NCI-H146 treated with DMSO at 0.1 percent for 48 hours (cell line): Measurements from ENCODE around the gene STK32C.
"Not testable (repeated sequence)": the region's sequence is repeated elsewhere in the genome, so short reads cannot be mapped to it uniquely, and the experiment has no call there.

Experiments used
- DNase-seq: peaks from one replicate; lab custom pipeline; 2025; ENCODE audit not compliant: unreplicated experiment; lab: John Stamatoyannopoulos, UW

The STK32C gene

GRCh38 chr10:132170561-132171361 lies 137.0 kb downstream of the STK32C start:
- DNase-seq = no peak

- DNase-seq = no peak
Observed at GRCh38 chr10:132169766-132170560, 137.8 kb downstream of the STK32C start.

- no peak for DNase-seq
Observed at GRCh38 chr10:132169031-132169765, 138.6 kb downstream of the STK32C start.

DNA sequence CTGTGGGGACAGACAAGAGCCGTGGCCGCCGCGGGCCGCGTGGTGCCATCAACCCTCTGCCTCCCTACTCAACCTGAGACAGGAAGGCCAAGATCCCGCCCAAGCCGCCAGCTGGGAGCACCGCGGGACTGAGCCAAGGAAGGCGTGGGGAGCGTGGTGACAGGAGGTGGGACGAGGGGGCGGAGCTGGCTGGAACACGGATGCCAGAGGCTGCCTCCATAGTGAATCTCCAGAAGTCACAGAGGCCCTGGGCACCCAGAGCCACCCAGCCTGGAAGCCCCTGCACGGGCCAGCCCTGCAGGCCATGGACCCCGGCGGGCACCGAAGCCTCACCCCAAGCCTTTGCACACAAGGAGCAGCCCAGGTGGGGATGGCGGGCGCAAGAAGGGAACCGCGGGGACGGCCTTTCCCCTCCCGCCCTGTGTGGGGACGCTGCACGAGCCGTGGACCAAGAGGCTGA lies 139.1 kb downstream of the STK32C start:
- no peak for DNase-seq

GRCh38 chr10:132167976-132168375 lies 139.8 kb downstream of the STK32C start:
- no peak for DNase-seq

DNA sequence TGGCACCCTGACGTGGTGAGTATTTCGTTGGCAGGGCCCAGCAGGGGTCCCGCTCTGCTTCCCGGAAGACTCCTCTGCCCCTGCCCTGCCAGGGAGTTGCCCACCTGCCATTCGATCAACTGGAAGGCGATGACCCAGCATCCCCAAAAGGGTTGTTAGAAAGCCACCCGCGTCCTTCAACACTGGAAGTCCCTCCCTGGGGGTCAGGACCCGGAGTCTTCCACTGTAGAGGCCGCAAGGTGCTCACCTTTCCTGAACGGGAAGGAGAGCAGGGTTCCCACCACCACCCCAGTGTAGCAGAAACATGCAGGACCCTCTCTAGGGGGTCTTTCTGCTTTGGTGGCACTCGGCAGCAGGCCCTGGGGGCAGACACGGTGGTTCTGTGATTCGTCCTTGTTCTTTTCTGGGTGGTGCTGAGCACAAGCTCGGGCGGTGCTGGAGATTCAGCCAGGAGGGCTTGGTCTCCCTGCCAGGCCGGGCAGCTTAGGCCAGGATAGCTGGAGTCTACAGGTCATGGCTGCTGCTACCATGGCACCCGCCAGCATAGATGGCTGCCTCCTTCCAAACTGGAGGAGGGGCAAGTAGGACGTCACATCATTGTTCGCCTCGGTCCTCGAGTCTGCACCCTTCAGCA lies 140.6 kb downstream of the STK32C start:
- no peak for DNase-seq

DNA sequence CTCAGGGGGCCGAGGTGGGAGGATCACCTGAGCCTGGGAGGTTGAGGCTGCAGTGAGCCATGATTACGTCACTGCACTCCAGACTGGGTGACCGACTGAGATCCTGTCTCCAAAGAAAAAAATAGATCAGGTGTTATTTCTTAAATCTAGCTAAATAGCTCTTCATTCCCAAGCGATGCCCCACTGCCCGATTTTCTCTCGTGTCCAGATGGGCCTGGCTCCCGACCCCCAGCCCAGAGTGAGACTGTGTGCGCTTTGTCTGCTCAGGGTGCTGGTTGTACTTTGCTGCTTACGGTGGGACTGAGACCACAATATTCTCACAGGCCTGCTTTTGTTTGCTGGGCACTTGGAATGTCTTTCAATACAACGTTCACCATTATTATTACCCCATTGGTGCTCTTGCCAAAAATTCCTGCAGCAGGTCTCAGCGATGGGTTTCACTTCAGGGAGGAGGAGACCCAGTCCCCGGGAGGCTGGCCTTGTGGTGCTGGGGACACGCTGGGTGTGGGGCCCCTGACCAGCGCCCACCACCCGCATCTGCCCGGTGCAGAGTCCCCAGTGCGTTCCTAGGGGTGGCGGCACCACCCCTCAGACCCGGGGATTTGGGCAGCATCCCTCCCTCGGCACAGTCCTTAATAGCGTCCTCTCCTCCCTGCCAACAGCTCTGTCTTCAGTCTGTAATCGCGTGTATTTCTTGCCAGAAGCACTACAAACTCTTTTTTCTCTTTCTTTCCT lies 141.4 kb downstream of the STK32C start:
- no peak for DNase-seq

DNA sequence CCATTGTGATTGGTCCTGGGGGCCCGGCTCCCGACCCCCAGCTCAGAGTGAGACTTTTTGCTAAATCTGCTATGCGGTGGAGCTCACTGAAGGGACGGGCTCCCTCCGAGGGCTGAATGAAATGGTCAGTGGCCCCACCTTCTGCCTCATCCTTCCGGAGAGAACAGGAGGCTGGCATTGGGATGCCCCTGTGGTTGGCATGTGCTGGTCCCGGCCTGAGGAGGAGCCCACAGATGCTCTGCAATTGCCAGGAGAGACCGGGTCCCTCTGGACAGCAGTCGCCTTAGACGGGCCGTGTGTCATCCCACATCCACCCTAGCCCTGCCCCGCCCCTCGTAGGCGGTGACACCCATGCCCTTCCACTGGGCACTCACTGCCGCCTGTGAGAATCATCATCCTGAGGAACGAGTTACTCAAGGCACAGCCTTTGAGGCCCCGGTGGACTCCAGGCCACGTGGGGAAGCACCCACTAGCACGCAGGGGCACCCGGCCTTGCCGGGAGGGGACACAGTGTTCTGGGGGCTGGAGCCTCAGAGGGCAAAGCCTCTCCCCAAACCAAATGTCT lies 142.3 kb downstream of the STK32C start:
- DNase-seq = no peak

DNA sequence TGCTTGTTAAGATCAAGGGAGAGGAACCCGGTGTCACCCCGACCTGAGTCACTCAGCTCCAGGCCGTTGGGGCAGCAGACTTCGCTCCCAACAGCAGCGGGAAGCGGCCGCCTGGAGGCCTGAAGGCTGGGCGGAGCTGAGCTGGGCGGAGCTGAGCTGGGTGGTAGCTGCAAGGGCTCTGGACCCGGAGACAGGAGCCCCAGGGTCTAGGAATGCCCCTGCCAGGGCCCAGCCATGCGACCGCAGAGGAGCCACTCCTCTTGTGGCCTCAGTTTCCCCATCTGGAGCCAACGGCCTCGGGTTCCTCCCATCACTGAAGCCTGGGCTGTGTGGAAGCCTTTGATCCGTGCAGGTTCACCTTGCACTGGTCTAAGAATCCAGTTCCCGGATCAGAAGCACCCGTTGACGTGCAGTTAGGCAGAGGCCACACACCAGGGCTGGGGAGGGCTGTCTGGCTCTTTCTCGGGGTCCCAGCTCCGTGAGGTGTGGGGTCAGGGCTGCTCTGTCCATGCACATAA lies 142.9 kb downstream of the STK32C start:
- DNase-seq = no peak

DNA sequence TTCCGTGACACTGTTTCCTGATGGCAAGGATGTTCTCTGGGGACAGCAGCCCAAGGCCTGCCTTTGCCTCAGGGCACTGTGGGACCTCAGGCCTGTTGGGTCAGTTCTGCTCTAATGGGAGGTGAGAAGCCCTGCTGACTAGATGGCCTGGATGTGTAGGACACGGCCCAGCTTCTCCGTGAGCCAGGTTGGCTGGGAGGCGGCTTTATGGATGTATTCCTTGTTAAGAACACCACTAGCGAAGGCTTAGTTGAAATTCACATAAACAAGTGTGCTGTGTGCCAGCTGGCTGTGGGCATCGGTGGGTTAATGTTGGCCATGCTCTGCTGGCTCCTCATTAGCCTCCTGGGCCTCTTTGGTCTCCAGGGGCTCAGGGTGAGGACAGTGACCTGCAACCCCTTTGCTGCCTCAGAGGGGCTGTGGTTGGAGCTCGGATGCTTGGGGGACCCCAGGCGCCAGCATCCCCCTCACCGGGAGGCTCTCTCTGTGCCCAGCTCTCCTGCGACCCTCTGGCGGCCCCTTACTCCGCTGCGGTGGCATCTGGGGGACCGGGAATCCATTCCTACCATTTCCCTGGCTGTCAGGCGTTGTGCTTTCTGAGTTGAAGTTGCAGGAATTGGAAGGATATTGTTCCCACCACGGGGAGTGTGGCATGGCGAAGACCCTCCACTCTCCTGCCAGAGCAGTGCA lies 143.8 kb downstream of the STK32C start:
- DNase-seq = no peak

- peak; percentile 91 for DNase-seq
Observed at GRCh38 chr10:132163278-132163765, 144.4 kb downstream of the STK32C start.

GRCh38 chr10:132162590-132163277 lies 145.0 kb downstream of the STK32C start:
- DNase-seq = no peak

DNA sequence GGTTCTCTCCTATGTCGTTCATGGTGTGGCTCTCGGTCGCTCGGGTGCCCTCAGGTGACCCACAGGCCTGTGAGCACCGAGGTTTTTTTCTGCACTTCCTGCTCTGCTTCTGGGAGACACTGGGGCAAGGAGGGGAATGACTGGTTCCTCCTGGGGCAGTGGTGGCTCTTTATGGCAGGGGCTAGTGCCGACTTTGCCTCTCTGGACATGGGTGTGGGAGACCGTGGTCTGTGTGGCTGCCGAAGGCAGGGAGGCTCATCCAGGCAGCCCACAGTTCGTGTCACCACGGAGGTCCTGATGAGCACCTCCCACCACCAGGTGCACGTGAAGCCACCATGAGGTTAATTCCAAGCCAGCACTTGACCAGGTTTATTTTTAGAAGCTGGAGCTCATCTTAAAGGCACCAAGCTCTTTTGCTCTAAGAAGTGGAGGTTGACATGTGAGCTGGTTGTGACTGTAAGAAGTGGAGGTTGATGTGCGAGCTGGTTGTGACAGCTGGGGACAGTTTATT lies 145.7 kb downstream of the STK32C start:
- DNase-seq = no peak

DNA sequence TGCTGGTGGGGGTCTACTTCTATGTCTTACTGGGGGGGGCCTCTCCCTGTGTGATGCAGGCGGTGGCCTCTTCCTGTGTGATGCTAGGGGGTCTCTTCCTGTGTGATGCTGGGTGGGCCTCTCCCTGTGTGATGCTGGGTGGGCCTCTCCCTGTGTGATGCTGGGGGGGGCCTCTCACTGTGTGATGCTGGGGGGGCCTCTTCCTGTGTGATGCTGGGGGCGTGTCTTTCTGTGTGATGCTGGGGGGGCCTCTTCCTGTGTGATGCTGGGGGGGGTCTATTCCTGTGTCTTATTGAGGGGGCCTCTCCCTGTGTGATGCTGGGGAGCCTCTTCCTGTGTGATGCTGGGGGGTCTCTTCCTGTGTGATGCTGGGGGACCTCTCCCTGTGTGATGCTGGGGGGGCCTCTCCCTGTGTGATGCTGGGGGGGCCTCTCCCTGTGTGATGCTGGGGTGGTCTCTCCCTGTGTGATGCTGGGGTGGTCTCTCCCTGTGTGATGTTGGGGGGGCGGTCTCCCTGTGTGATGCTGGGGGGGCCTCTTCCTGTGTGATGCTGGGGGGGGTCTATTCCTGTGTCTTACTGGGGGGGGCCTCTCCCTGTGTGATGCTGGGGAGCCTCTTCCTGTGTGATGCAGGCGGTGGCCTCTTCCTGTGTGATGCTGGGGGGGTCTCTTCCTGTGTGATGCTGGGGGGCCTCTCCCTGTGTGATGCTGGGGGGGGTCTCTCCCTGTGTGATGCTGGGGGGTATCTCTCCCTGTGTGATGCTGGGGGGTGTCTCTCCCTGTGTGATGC lies 146.7 kb downstream of the STK32C start:
- not testable (repeated sequence) for DNase-seq

DNA sequence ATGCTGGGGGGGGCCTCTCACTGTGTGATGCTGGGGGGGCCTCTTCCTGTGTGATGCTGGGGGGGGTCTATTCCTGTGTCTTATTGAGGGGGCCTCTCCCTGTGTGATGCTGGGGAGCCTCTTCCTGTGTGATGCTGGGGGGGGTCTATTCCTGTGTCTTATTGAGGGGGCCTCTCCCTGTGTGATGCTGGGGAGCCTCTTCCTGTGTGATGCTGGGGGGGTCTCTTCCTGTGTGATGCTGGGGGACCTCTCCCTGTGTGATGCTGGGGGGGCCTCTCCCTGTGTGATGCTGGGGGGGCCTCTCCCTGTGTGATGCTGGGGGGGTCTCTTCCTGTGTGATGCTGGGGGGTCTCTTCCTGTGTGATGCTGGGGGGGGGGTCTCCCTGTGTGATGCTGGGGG lies 147.5 kb downstream of the STK32C start:
- not testable (repeated sequence) for DNase-seq

- not testable (repeated sequence) for DNase-seq
Observed at GRCh38 chr10:132159302-132160230, 148.2 kb downstream of the STK32C start.
